CD4-positive, alpha-beta T cell treated with Interleukin-6 for 4 hours (primary cell): ENCODE results near the gene RTL10.

Experiments used
- DNase-seq: peaks from one replicate; pipeline ENCODE4 v3.0.0-alpha.2; 2020; ENCODE audit warnings: mixed read lengths

The RTL10 gene

GRCh38 chr22:19854778-19855503 lies at the start of gene RTL10, which contains the start of gene GNB1L:
TSS of gene RTL10 (minus strand) at chr22:19854874. CDS start at chr22:19852261, 2,613 bp downstream.
TSS of gene GNB1L (minus strand) at chr22:19854874. CDS start at chr22:19821355, 33,519 bp downstream.
- DNase-seq = peak; percentile 98

- no peak for DNase-seq
Measured at GRCh38 chr22:19904174-19904856, 49.6 kb upstream of the RTL10 start.

GRCh38 chr22:19903513-19903912 lies 48.8 kb upstream of the RTL10 start:
- DNase-seq = no peak

- DNase-seq = no peak
Measured at GRCh38 chr22:19903031-19903430, 48.4 kb upstream of the RTL10 start.

- DNase-seq = no peak
Measured at GRCh38 chr22:19902245-19902715, 47.6 kb upstream of the RTL10 start.

- no peak for DNase-seq
Measured at GRCh38 chr22:19901577-19902244, 47.0 kb upstream of the RTL10 start.

- DNase-seq = no peak
Measured at GRCh38 chr22:19900707-19901436, 46.2 kb upstream of the RTL10 start.

GRCh38 chr22:19898831-19899567 lies 44.3 kb upstream of the RTL10 start:
- no peak for DNase-seq

- no peak for DNase-seq
Measured at GRCh38 chr22:19898145-19898544, 43.5 kb upstream of the RTL10 start.

GRCh38 chr22:19897726-19898125 lies 43.1 kb upstream of the RTL10 start:
- no peak for DNase-seq

GRCh38 chr22:19896665-19897355 lies 42.1 kb upstream of the RTL10 start:
- DNase-seq = peak; percentile 73

GRCh38 chr22:19895160-19895849 lies 40.6 kb upstream of the RTL10 start:
- DNase-seq = peak; percentile 45

- DNase-seq = no peak
Measured at GRCh38 chr22:19893363-19893762, 38.7 kb upstream of the RTL10 start.

GRCh38 chr22:19892925-19893324 lies 38.3 kb upstream of the RTL10 start:
- no peak for DNase-seq

- DNase-seq = peak; percentile 83
Measured at GRCh38 chr22:19892257-19892879, 37.7 kb upstream of the RTL10 start.

GRCh38 chr22:19891317-19892256 lies 36.9 kb upstream of the RTL10 start:
- DNase-seq = peak; percentile 91

- DNase-seq = peak; percentile 33
Measured at GRCh38 chr22:19890502-19891316, 36.0 kb upstream of the RTL10 start.

- DNase-seq = peak; percentile 73
Measured at GRCh38 chr22:19889951-19890350, 35.3 kb upstream of the RTL10 start.
